ENCODE data around the gene SORBS1.

Gene SORBS1

DNA sequence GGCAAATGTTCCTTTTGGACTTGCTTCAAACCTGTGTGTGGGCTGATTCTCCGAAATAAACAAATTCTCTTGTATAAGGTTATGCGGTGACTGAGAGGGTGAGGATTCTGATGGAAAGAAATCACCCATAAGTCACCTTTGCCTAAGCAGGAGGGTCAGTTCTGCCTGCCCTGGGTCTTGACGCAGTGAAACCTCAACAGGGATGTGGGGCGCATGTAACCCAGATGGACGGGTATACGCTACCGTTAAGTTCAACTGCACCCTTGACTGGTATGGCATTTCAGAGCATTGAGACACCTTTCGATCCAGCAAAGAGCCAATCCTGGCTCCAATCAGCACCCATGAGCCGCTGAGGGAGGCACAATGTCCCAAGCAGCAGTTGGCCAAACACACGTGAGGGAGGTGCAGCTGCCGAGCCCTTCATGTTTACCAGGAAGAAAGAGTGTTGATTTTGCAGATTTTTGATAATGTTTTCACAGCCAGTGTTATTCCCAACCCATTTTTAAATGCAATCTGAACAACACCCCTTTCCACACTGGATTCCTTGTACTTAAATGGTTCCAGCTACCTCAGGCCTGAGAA lies 48.1 kb downstream of the SORBS1 start:
- TF ChIP-seq, protein P1, sequence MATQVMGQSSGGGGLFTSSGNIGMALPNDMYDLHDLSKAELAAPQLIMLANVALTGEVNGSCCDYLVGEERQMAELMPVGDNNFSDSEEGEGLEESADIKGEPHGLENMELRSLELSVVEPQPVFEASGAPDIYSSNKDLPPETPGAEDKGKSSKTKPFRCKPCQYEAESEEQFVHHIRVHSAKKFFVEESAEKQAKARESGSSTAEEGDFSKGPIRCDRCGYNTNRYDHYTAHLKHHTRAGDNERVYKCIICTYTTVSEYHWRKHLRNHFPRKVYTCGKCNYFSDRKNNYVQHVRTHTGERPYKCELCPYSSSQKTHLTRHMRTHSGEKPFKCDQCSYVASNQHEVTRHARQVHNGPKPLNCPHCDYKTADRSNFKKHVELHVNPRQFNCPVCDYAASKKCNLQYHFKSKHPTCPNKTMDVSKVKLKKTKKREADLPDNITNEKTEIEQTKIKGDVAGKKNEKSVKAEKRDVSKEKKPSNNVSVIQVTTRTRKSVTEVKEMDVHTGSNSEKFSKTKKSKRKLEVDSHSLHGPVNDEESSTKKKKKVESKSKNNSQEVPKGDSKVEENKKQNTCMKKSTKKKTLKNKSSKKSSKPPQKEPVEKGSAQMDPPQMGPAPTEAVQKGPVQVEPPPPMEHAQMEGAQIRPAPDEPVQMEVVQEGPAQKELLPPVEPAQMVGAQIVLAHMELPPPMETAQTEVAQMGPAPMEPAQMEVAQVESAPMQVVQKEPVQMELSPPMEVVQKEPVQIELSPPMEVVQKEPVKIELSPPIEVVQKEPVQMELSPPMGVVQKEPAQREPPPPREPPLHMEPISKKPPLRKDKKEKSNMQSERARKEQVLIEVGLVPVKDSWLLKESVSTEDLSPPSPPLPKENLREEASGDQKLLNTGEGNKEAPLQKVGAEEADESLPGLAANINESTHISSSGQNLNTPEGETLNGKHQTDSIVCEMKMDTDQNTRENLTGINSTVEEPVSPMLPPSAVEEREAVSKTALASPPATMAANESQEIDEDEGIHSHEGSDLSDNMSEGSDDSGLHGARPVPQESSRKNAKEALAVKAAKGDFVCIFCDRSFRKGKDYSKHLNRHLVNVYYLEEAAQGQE (IDR thresholded peaks at IDR 0.05; ENCODE audit: low read depth) = no peak
- TF ChIP-seq ZBTB7A (IDR thresholded peaks at IDR 0.05; ENCODE audit: low read depth) (no peak), TAF1 (IDR thresholded peaks at IDR 0.05; ENCODE audit: low read depth) (no peak), EGR1 (IDR thresholded peaks at IDR 0.05) (no peak), CREB1 (IDR thresholded peaks at IDR 0.05; ENCODE audit: low read depth) (no peak), NFIC (IDR thresholded peaks at IDR 0.05) (no peak), EP300 (IDR thresholded peaks at IDR 0.05; ENCODE audit: borderline replicate concordance) (no peak), TCF12 (IDR thresholded peaks at IDR 0.05; ENCODE audit: low read depth) (no peak), CEBPB (IDR thresholded peaks at IDR 0.05) (no peak), FOXM1 (IDR thresholded peaks at IDR 0.05; ENCODE audit: borderline replicate concordance, low read depth) (no peak), TEAD4 (IDR thresholded peaks at IDR 0.05) (no peak), RAD21 (IDR thresholded peaks at IDR 0.05; ENCODE audit: low read depth) (no peak)
- TF ChIP-seq, protein P2, sequence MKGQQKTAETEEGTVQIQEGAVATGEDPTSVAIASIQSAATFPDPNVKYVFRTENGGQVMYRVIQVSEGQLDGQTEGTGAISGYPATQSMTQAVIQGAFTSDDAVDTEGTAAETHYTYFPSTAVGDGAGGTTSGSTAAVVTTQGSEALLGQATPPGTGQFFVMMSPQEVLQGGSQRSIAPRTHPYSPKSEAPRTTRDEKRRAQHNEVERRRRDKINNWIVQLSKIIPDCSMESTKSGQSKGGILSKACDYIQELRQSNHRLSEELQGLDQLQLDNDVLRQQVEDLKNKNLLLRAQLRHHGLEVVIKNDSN (IDR thresholded peaks at IDR 0.05) = no peak
- TF ChIP-seq, protein P3, sequence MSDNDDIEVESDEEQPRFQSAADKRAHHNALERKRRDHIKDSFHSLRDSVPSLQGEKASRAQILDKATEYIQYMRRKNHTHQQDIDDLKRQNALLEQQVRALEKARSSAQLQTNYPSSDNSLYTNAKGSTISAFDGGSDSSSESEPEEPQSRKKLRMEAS (IDR thresholded peaks at IDR 0.05) = no peak

DNA sequence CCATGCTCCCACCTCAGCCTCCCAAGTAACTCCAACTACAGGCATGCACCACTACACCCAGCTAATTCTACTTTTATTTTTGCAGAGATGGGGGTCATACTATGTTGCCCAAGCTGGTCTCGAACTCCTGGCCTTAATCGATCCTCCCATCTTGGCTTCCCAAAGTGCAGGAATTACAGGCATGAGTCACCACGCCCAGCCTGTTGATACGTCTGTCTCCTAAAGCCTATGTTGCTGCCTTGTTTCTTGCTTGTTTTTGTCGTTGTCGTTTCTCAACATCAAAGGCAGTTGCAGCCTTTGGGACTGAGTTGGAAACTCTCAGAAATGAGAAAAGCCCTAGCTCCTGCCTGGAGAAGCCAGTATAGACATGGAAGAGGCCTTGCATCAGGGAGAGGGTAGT lies 49.9 kb downstream of the SORBS1 start:
- TF ChIP-seq TEAD4 (IDR thresholded peaks at IDR 0.05) (no peak), FOXM1 (IDR thresholded peaks at IDR 0.05; ENCODE audit: borderline replicate concordance, low read depth) (no peak), CREB1 (IDR thresholded peaks at IDR 0.05; ENCODE audit: low read depth) (no peak), YY1 (IDR thresholded peaks at IDR 0.05; ENCODE audit: low read depth) (no peak), EGR1 (IDR thresholded peaks at IDR 0.05) (no peak), RAD21 (IDR thresholded peaks at IDR 0.05; ENCODE audit: low read depth) (no peak), ZBTB7A (IDR thresholded peaks at IDR 0.05; ENCODE audit: low read depth) (no peak), TCF12 (IDR thresholded peaks at IDR 0.05; ENCODE audit: low read depth) (no peak), NFIC (IDR thresholded peaks at IDR 0.05) (no peak), CEBPB (IDR thresholded peaks at IDR 0.05) (no peak), TAF1 (IDR thresholded peaks at IDR 0.05; ENCODE audit: low read depth) (no peak), EP300 (IDR thresholded peaks at IDR 0.05; ENCODE audit: borderline replicate concordance) (no peak)
- TF ChIP-seq, protein P1 (IDR thresholded peaks at IDR 0.05; ENCODE audit: low read depth) = no peak
- TF ChIP-seq, protein P3 (IDR thresholded peaks at IDR 0.05) = no peak

DNA sequence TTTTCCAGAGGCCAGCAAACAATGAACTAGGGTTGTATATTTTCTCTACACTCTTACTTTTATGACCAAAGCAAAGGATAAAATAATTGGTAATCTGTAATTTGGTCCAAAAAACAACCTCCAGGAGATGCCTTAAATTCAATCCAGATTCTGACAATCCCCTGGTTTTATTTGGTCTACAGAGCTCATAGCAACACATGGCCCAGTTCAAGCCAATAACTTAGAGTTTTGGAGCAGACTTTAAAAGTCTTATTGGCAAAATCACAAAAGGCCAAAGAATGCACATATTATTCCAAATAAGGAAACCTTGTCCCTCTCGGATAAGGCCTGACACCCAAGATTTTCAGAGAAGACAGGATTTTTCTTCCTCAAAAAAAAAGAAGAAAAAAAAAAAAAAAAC lies 51.9 kb downstream of the SORBS1 start:
- TF ChIP-seq, protein P2 (IDR thresholded peaks at IDR 0.05) = no peak
- no peak for TF ChIP-seq FOXM1 (IDR thresholded peaks at IDR 0.05; ENCODE audit: borderline replicate concordance, low read depth)
- TF ChIP-seq RAD21 (IDR thresholded peaks at IDR 0.05; ENCODE audit: low read depth) = no peak
- no peak for TF ChIP-seq ZBTB7A (IDR thresholded peaks at IDR 0.05; ENCODE audit: low read depth)
- TF ChIP-seq CREB1 (IDR thresholded peaks at IDR 0.05; ENCODE audit: low read depth) = no peak
- TF ChIP-seq YY1 (IDR thresholded peaks at IDR 0.05; ENCODE audit: low read depth) = no peak
- no peak for TF ChIP-seq EGR1 (IDR thresholded peaks at IDR 0.05)
- no peak for TF ChIP-seq EP300 (IDR thresholded peaks at IDR 0.05; ENCODE audit: borderline replicate concordance)

DNA sequence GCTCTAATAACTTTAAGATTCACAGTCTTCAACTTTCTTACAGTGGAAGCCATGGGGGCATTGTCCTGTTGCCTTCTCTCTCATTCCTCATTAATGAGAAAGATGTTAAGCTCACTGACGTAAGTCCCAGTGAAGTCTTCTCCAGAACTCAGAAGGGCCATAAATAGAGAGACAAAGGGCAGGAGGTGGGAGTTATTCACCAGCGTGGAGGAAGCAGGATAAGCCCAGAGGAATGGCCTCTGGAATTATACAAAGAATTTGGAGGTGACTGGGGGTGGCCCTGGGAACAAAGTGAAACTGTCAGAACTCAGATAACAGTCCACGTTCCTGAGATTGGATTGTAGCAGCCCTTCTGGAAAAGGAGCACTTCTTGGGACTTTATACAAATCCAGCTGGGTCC lies 52.4 kb downstream of the SORBS1 start:
- TF ChIP-seq TCF12 (IDR thresholded peaks at IDR 0.05; ENCODE audit: low read depth) = no peak
- TF ChIP-seq EP300 (IDR thresholded peaks at IDR 0.05; ENCODE audit: borderline replicate concordance) = no peak
- TF ChIP-seq, protein P1 (IDR thresholded peaks at IDR 0.05; ENCODE audit: low read depth) = no peak
- TF ChIP-seq NFIC (IDR thresholded peaks at IDR 0.05) = no peak
- TF ChIP-seq, protein P2 (IDR thresholded peaks at IDR 0.05) = no peak
- TF ChIP-seq, protein P3 (IDR thresholded peaks at IDR 0.05) = no peak
- no peak for TF ChIP-seq YY1 (IDR thresholded peaks at IDR 0.05; ENCODE audit: low read depth)
- no peak for TF ChIP-seq ZBTB7A (IDR thresholded peaks at IDR 0.05; ENCODE audit: low read depth)
- TF ChIP-seq RAD21 (IDR thresholded peaks at IDR 0.05; ENCODE audit: low read depth) = no peak
- TF ChIP-seq FOXM1 (IDR thresholded peaks at IDR 0.05; ENCODE audit: borderline replicate concordance, low read depth) = no peak
- no peak for TF ChIP-seq TAF1 (IDR thresholded peaks at IDR 0.05; ENCODE audit: low read depth)
- TF ChIP-seq CREB1 (IDR thresholded peaks at IDR 0.05; ENCODE audit: low read depth) = no peak

All from Ishikawa (cell line).